Nephron progenitor cell (in vitro differentiated cells): Measurements from ENCODE around the gene ZNF462.

ENCODE experiments used
- DNase-seq: peaks from one replicate; pipeline ENCODE4 v3.0.0; 2021
- H3K27ac Mint-ChIP-seq: 2 replicates; pipeline ENCODE4 v1.8.0; 2021; ENCODE audit warnings: mild to moderate bottlenecking, moderate library complexity, mixed read lengths
- H3K27me3 Mint-ChIP-seq: 2 replicates; pipeline ENCODE4 v1.8.0; 2021; ENCODE audit warnings: mild to moderate bottlenecking, low read depth, mixed read lengths; ENCODE audit not compliant: poor library complexity
- H3K36me3 Mint-ChIP-seq: 2 replicates; pipeline ENCODE4 v1.8.0; 2021; ENCODE audit warnings: low read depth, mixed read lengths
- H3K4me1 Mint-ChIP-seq: 2 replicates; pipeline ENCODE4 v1.8.0; 2021; ENCODE audit warnings: mixed read lengths
- H3K4me3 Mint-ChIP-seq: 2 replicates; pipeline ENCODE4 v1.8.0; 2021; ENCODE audit warnings: mild to moderate bottlenecking, moderate library complexity, mixed read lengths
- H3K9me3 Mint-ChIP-seq: 2 replicates; pipeline ENCODE4 v1.8.0; 2021; ENCODE audit warnings: mild to moderate bottlenecking, moderate library complexity, mixed read lengths
- TF ChIP-seq, protein P1 (sequence below): fragments of 200-600 bp; sonication (generic); IDR thresholded peaks from 2 replicates; pipeline ENCODE4 v1.5.0; 2021; ENCODE audit warnings: antibody characterized with exemption

The ZNF462 gene

DNA sequence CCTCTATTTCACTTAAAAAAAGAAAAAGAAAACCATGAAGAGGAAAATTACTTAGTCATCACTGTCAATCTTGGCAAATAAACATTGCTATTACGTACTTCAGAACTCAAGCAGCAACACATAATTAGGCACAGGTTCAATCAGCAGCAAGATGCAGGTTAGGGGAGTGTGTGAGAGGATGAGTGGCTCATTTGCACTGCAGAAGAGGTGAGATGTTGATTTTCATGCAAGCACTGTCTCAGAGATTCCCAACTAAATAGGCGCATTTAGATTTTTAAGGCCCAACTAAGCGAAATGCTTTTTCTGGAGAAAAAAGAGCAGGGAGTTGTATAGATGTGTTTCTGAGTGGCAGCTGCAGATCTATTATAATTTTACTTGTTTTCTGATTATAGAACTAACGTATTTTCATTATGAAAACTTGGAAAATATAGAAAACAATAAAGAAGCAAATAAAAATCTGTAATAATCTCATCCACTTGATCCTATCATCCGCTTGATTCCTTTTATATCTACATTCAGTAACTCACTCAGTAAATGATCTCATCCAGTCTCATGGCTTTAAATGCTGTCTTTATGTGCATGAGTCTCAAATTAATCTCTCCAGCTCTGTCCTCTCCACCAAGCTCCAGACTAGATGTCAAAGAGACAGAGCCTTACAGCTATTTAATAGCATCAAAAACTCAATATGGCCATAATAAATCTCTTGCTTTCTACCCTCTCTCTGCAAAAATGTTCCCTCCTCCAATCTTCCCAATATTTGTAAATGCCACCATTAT is 162.5 kb downstream of the ZNF462 start:
- peaks cover 3% of the 10 kb centered on the region for H3K27me3 Mint-ChIP-seq
- TF ChIP-seq, protein P1, sequence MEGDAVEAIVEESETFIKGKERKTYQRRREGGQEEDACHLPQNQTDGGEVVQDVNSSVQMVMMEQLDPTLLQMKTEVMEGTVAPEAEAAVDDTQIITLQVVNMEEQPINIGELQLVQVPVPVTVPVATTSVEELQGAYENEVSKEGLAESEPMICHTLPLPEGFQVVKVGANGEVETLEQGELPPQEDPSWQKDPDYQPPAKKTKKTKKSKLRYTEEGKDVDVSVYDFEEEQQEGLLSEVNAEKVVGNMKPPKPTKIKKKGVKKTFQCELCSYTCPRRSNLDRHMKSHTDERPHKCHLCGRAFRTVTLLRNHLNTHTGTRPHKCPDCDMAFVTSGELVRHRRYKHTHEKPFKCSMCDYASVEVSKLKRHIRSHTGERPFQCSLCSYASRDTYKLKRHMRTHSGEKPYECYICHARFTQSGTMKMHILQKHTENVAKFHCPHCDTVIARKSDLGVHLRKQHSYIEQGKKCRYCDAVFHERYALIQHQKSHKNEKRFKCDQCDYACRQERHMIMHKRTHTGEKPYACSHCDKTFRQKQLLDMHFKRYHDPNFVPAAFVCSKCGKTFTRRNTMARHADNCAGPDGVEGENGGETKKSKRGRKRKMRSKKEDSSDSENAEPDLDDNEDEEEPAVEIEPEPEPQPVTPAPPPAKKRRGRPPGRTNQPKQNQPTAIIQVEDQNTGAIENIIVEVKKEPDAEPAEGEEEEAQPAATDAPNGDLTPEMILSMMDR, result no peak
- H3K27ac Mint-ChIP-seq, result no peak overlapping the region
- peaks cover 8% of the 10 kb centered on the region for H3K4me1 Mint-ChIP-seq
- H3K9me3 Mint-ChIP-seq, result peaks cover 3% of the 10 kb centered on the region
- no peak for DNase-seq
- H3K36me3 Mint-ChIP-seq, result no peaks in the 10 kb centered on the region
- no peak overlapping the region for H3K4me3 Mint-ChIP-seq

DNA sequence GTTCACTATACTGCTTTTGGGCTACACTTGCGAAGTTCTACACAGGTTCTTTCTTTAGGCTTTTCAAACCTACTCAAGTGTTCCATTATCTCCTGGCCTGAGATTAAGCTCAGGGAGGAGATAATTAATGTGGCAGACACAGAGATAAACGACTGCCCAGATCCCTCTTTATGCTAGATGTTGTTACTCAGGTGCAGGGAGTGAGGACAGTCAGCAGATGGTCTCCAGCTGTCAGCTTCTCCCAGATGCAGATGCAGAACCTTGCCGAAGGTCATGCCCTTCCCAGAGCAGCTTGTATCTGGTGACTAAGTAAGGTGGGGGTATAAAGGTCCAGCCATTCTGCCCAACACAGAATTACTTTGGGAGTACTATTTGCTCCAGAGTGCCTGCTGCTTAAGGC is 166.2 kb downstream of the ZNF462 start:
- no peak for DNase-seq
- peaks cover 7% of the 10 kb centered on the region for H3K27me3 Mint-ChIP-seq
- TF ChIP-seq, protein P1, result no peak
- no peaks in the 10 kb centered on the region for H3K36me3 Mint-ChIP-seq
- peak overlapping the region; percentile 70 for H3K27ac Mint-ChIP-seq
- H3K4me1 Mint-ChIP-seq, result peaks cover 8% of the 10 kb centered on the region
- no peak overlapping the region for H3K4me3 Mint-ChIP-seq
- H3K9me3 Mint-ChIP-seq, result peaks cover 3% of the 10 kb centered on the region

DNA sequence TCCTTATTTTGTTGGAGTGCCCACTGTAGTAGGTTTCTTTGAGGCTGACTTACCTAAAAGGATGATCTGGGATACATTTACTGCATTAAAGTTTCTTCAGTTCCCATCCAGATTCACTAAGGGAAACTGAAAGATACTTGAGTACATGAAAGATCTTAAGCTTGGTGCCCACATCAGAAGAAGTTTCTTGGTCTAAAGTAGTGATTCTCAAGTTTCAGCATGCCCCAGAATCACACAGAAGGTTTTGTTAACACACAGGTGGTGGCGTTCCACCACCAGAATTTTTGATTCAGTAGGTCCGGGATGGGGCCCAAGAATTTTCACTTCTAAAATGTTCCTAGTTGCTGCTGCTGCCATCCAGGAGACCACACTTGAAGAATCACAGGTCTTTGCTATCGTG is 171.0 kb downstream of the ZNF462 start:
- no peak overlapping the region for H3K27ac Mint-ChIP-seq
- H3K4me3 Mint-ChIP-seq, result no peak overlapping the region
- no peaks in the 10 kb centered on the region for H3K36me3 Mint-ChIP-seq
- no peaks in the 10 kb centered on the region for H3K9me3 Mint-ChIP-seq
- TF ChIP-seq, protein P1, result no peak
- peaks cover 11% of the 10 kb centered on the region for H3K27me3 Mint-ChIP-seq
- no peak for DNase-seq
- H3K4me1 Mint-ChIP-seq, result peaks cover 14% of the 10 kb centered on the region

DNA sequence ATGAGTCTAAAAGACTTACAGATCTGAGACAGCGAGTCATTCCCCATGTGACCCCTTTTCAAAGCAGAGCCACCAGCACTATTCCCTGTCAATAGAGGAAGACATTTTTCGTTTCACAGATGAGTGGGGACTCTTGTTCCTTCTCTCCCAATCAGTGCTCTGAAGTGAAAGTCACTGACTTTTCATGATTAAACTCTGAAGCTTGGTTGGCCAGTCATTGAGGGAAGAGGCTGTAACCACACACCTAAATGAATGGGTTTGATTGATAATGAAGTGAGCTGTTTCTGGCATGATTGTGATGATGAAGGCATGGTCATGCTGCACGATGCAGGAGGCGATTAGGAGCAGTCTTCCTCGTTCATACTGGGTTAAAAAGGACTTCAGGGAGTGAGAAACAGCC is 171.9 kb downstream of the ZNF462 start:
- Mint-ChIP-seq H3K27me3 (peaks cover 11% of the 10 kb centered on the region), H3K9me3 (no peaks in the 10 kb centered on the region)

DNA sequence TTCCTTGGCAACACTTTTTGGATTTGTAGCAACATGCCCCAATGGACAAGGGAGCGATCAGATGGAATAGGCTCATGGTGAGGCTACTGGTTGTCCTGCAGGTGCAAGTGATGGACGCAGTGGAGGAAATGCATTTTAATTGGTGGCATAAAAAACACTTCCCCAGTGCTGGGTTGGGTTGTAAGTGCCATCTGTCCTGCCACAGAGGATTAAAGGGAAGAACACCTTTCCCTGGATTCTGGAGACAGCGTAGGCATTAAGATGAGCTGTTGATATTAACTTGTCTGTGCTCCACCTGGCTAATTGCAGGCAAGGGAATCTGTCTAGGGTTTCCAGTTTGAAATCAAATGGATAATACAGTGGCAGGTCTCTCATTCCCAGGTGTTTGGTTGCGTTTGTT is 173.4 kb downstream of the ZNF462 start:
- TF ChIP-seq, protein P1, result no peak
- Mint-ChIP-seq H3K27me3 (peaks cover 11% of the 10 kb centered on the region), H3K4me1 (peaks cover 20% of the 10 kb centered on the region), H3K36me3 (no peaks in the 10 kb centered on the region), H3K27ac (no peak overlapping the region), H3K9me3 (no peaks in the 10 kb centered on the region), H3K4me3 (no peak overlapping the region)
- no peak for DNase-seq

More for the DNA sequence above, 171.9 kb downstream of the ZNF462 start:
- TF ChIP-seq, protein P1, result no peak
- Mint-ChIP-seq H3K36me3 (no peaks in the 10 kb centered on the region), H3K4me1 (peaks cover 16% of the 10 kb centered on the region), H3K4me3 (no peak overlapping the region), H3K27ac (no peak overlapping the region)
- no peak for DNase-seq

DNA sequence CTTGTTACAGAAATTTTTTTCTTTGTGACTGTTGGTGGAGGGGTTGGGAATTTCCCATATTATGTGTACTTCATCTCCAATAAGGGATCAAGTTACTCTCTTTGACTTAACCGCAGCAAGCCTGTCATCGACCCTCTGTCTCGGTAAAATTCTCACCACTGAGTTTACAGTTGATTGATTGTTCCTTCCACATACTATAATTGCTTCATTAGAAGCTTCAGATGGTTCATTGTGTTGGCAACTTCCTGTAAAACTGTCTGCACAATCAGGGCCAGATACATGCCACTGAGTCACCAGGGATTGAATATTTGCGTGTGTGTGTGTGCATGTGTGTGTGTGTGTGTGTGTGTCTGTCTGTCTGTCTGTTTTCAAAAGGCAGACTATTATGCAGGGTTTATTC is 176.6 kb downstream of the ZNF462 start:
- Mint-ChIP-seq H3K4me3 (no peak overlapping the region), H3K27me3 (peaks cover 6% of the 10 kb centered on the region), H3K4me1 (peaks cover 30% of the 10 kb centered on the region), H3K27ac (peak overlapping the region; percentile 9), H3K9me3 (no peaks in the 10 kb centered on the region), H3K36me3 (no peaks in the 10 kb centered on the region)
- TF ChIP-seq, protein P1, result no peak
- no peak for DNase-seq
